NCI-H524 treated with DMSO at 0.1 percent for 48 hours (cell line): Measurements from ENCODE around the gene SEC14L1.
"Not testable (repeated sequence)": the region's sequence is repeated elsewhere in the genome, so short reads cannot be mapped to it uniquely, and the experiment has no call there.

Experiments used
- DNase-seq: peaks from one replicate; lab custom pipeline; 2025; lab: John Stamatoyannopoulos, UW

SEC14L1 gene

GRCh38 chr17:77141846-77142449, 1.2 kb downstream of the SEC14L1 start:
- DNase-seq = no peak

- no peak for DNase-seq
Observed at GRCh38 chr17:77142689-77143088, 1.9 kb downstream of the SEC14L1 start.

DNA sequence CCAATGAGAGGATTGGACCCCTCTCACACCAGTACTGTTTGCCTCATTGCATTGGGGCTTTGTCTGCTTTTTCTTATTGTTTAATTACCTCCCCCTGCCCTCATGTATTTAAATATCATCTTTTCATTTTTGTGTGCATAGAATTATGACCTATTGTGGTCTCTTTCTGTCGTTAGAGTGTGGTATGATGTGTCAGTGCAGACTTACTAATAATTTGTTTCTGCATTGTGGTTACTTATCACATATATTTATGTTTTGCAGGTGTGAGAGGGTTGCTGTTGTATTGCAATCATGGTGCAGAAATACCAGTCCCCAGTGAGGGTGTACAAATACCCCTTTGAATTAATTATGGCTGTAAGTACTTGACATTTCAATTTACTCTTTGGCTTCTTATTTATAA, 2.5 kb downstream of the SEC14L1 start:
- DNase-seq = no peak

- DNase-seq = no peak
Observed at GRCh38 chr17:77144227-77144626, 3.5 kb downstream of the SEC14L1 start.

DNA sequence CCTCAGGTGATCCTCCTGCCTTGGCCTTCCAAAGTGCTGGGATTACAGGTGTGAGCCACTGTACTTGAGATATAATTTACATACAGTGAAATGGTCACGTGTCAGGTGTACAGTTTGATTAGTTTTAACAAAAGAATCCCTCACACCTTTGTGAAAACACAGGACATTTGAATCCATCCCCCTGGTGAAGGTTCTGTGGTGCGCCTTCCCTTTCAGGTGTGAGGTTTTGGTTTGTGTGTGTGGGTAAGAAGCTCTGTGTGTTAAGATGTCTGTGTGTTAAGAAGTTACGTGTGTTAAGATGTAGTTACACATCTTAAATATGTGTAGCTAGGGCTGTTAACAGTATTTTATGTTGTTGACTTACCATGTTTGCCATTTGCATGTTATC, 4.4 kb downstream of the SEC14L1 start:
- no peak for DNase-seq

- DNase-seq = no peak
Observed at GRCh38 chr17:77145612-77146245, 5.0 kb downstream of the SEC14L1 start.

- no peak for DNase-seq
Observed at GRCh38 chr17:77146246-77146632, 5.5 kb downstream of the SEC14L1 start.

- no peak for DNase-seq
Observed at GRCh38 chr17:77146882-77147281, 6.1 kb downstream of the SEC14L1 start.

GRCh38 chr17:77147357-77147801, 6.6 kb downstream of the SEC14L1 start:
- DNase-seq = no peak

DNA sequence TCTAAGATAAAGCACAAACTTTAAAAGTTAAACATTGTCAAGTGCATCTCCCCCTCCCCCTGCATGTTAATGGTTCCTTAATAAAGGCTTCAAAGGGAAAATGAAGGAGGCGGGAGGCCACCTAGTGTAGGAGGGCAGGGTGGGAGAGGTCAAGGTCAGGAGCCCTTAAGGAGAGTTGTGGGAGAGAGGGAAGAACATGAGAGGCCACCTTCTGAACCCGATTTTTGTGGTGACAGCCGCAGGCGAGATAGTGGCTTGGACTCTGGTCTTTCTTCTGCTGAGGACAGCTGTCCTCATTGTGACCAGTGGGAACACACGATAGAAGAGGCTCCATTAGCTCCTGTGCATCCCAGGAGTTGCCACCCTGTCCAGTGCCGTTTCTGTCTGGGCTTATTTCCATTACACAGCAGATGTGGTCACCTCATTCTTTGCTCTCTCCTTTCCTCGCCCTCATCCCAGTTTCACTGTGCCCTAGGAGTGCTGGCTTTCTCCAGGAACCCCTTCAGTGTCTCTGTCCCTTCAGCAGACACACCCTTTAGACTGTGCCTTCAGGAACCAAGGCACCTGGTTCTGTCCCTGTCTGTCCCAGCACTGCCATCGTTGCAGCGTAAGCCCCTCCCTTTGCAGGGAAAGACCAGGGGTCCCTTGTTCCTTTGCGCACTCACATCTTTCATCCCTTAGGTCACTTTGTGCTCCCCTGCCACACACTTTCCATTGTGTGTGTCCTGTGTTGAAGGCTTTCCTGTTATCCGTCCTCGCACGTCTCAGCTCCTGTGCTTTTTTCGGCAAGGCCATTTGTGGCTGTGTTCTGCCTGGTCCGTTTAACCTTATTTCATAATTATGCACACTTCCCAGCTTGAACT, 7.5 kb downstream of the SEC14L1 start:
- no peak for DNase-seq

- no peak for DNase-seq
Observed at GRCh38 chr17:77148940-77149510, 8.3 kb downstream of the SEC14L1 start.

GRCh38 chr17:77150196-77150595, 9.4 kb downstream of the SEC14L1 start:
- no peak for DNase-seq

- no peak for DNase-seq
Observed at GRCh38 chr17:77151186-77151585, 10.4 kb downstream of the SEC14L1 start.

GRCh38 chr17:77152056-77152455, 11.3 kb downstream of the SEC14L1 start:
- DNase-seq = not testable (repeated sequence)

DNA sequence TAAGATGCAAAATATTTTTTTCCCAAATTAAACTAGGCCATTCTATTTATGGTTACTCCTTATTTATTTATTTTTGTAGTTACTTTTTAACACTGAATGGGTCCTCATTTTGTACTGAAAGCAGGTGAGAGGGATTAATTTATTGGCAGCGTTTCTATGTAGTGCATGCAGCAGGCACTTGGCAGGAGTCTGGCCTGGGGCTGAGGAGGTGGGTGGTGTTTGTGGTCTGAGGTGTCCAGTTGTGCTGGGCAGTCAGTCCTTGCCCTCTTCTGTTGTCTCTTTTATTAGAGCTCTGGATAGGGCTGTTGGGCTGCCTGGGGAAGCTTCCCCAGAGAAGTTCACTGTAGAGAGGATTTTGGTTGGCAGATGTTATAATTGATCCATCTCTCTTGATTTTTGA, 12.7 kb downstream of the SEC14L1 start:
- no peak for DNase-seq

- DNase-seq = no peak
Observed at GRCh38 chr17:77153999-77154586, 13.3 kb downstream of the SEC14L1 start.

DNA sequence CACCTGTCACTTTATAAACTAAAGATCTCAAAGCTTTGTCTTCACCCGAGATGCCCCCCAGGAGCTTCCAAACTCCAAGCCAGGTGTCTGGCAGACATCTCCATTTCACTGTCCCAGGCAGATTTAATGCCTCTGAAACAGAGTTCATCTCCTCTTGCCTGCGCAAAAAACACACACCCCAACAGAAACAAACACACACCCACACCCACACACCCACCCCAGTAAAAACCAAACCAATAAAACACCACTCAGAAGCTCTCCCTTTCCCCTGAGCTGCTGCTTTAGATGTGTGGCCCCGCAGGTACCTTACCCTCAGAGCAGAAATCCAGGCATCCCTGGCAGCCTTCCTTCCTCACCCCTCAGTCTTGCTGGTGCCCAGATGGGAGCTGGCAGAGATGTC, 14.4 kb downstream of the SEC14L1 start:
- DNase-seq = no peak

- not testable (repeated sequence) for DNase-seq
Observed at GRCh38 chr17:77157766-77158165, 17.0 kb downstream of the SEC14L1 start.

- no peak for DNase-seq
Observed at GRCh38 chr17:77160091-77160874, 19.5 kb downstream of the SEC14L1 start.

DNA sequence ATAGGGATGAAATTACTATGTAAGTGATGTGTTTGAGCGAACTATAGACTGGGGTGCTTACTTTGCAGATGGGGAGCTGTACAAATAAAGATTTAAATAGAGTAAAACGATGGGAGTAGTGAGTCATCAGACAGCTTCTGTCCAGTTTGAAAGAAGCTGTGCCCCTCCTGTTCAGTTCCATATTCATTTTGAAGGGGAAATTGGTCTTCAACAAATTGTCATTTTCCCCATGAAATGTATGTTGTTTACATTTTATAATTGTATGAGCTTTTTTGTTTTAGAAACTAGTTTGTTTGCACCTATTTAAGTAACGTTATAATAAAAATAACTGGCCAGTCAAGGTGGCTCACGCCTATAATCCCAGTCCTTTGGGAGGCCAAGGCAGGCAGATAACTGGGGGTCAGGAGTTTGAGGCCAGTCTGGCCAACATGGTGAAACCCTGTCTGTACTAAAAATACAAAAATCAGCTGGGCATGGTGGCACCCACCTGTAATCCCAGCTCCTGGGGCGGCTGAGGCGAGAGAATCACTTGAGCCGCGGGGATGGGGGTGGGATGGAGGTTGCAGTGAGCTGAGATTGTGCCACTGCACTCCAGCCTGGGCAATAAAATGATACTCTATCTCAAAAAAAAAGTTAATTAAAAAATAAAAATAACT, 20.2 kb downstream of the SEC14L1 start:
- no peak for DNase-seq

GRCh38 chr17:77161953-77162352, 21.2 kb downstream of the SEC14L1 start:
- DNase-seq = no peak
